NCI-H1417 treated with DMSO at 0.1 percent for 48 hours (cell line): ENCODE results near the gene MAD2L2.

Experiments
- DNase-seq: peaks from one replicate; lab custom pipeline; 2025; lab: John Stamatoyannopoulos, UW

Gene MAD2L2

DNA sequence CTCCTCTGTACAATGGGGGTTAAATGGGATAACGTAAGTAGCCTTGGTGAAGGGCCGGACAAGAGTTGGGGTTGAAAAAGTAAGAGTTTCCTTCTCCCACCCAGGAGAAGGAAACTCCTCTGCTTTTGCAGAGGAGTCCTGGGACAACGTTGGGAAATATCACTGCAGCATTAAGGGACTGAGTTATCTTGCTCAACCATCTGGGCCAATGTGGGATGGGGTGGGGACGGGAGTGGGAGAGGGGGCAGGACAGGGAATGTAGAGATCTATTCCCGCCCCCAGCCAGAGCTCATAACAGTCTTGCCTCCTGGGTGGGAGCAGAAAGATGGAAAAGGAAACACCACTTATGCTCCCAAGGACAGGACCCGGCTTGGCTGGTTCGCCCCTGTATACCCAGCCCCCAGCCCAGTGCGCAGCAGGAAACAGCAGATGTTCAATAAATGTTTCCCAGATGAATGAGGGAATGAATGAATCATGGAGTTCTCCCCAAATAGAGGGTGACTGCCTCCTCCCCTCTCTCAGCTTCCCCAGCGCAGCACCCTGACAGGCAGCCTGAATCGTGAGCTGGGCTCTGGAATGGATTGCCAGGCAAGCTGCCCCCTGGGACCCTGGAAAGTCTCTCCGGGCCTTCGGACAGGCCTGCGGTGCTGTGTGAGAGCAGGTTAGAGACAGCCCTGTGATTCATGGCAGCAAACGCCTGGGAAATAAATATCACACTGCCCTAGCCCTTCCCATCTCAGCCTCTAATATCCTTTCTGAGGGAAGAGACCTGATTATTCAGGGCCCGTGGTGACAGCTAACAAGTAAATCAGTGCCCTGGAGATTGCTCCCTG is 51.5 kb downstream of the MAD2L2 start:
- DNase-seq = no peak

DNA sequence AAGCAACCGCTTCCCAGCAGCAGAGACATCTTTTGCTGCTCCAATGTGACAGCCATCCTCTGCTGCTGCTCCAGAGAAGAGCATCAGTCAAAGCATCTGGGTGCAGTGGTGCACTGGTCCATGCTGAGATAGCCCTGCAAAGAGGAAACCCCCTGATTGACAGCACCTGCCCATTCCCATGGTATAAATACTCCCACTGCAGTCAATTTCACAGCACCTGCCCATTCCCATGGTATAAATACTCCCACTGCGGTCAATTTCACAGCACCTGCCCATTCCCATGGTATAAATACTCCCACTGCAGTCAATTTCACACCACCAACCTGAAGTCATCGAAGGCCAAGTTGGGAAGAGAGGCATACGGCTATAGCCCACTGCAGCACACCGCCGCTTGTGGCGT is 52.2 kb downstream of the MAD2L2 start:
- DNase-seq = no peak

DNA sequence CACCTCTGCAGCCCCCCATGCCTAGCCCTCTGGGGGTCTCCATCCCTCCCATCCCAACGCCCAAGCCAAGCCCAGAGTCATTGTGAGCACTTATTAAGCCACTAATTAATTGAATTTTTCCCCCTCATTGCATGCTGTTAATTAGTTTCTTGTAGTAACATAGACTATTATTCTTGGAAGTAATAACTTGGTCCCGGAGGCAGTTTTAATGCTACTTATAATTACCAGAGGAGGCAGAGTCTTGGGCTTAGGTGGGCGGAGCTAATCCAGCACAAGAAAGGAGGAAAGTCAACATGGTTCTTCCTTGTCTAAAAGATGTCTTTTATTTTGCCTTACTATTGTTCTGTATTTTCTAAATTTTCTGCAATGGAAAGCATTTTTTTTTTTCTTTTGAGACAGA is 54.4 kb downstream of the MAD2L2 start:
- no peak for DNase-seq
